Omental fat pad (tissue), 4 donors: ENCODE measurements around the gene HLA-DQB1. TPM values are rescaled to one million over a fixed set of nuclear protein-coding genes. Genes with fewer than 3 reads are reported as not detected.
"Not testable (repeated sequence)": the region's sequence is repeated elsewhere in the genome, so short reads cannot be mapped to it uniquely, and the experiment has no call there.

Source experiments
- ATAC-seq: fragments of 150-250 bp; one replicate; pipeline ENCODE4 v1.9.1; 2016; ENCODE audit warnings: mild to moderate bottlenecking, moderate library complexity; ENCODE audit not compliant: low FRiP score
- DNase-seq: peaks from one replicate; pipeline ENCODE4 v3.0.0-alpha.2; 2019; ENCODE audit warnings: low spot score
- total RNA-seq, 4 donors: library from RNA; depleted of rRNA; stranded (reverse); fragments of >200 nt; gene quantifications; one replicate each; pipeline ENCODE4 v1.1.0, GENCODE V29; 2016
- TF ChIP-seq, protein P1 (sequence below), 3 donors: fragments of 450-650 bp; IDR thresholded peaks; one replicate each; pipeline ENCODE4 v1.5.1; 2016 to 2017; ENCODE audit warnings: antibody characterized with exemption in 3 of 3, mild to moderate bottlenecking in 3 of 3, moderate library complexity in 2 of 3

HLA-DQB1 gene
- total RNA-seq, 4 donors from 2014 or later = 1.6 to 9.1 (median 2.4) TPM

DNA sequence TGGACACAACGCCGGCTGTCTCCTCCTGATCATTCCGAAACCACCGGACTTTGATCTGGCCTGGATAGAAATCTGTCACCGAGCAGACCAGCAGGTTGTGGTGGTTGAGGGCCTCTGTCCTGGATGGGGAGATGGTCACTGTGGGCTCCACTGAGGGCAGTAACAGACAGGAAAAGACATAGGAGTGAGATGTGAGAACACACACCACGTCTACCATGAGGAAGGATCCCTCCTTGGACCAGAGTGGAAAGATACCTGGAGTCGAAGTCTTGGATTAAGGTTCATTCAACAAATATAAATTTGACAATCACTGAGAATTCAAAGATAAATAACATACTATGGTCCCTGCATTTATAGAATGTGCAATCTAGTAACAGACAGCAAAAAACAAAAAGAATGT, 4.4 kb downstream of the HLA-DQB1 start:
- no peak for ATAC-seq
- TF ChIP-seq, protein P1, sequence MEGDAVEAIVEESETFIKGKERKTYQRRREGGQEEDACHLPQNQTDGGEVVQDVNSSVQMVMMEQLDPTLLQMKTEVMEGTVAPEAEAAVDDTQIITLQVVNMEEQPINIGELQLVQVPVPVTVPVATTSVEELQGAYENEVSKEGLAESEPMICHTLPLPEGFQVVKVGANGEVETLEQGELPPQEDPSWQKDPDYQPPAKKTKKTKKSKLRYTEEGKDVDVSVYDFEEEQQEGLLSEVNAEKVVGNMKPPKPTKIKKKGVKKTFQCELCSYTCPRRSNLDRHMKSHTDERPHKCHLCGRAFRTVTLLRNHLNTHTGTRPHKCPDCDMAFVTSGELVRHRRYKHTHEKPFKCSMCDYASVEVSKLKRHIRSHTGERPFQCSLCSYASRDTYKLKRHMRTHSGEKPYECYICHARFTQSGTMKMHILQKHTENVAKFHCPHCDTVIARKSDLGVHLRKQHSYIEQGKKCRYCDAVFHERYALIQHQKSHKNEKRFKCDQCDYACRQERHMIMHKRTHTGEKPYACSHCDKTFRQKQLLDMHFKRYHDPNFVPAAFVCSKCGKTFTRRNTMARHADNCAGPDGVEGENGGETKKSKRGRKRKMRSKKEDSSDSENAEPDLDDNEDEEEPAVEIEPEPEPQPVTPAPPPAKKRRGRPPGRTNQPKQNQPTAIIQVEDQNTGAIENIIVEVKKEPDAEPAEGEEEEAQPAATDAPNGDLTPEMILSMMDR (IDR thresholded peaks at IDR 0.05) = no peak
- DNase-seq = no peak

- ATAC-seq = no peak
- DNase-seq = no peak
- TF ChIP-seq, protein P1 (IDR thresholded peaks at IDR 0.05) = no peak
These were observed 6.4 kb downstream of the HLA-DQB1 start for GRCh38 chr6:32659856-32660595.

DNA sequence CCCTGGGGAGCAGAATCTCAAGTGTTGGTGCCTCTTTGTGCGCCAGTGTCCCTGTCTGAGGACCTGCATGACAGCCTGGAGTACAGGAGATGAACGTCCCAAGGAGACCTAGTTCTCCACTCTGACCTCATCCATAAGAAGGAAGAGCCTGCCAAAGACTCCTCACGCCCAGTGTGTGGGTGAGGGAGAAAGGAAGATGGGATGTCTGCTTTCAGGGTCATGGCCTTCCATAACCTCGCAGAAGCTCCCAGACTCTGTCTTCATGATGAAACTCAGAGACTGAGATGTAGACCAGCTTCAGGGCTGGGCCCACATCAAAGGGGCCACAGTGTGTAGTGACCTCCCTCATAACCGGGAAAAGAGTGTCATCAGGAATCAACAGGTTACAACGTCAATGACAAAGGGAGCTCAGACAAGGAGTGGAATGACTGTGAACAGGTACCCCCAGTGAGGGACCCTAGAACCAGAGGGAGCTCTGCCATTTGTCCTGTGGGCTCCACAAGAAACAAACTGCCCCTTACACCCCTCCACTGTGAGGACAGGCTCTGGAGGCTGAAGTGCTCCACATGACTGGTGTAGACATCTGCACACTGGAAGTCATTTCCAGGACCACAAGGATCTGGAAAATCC, 8.1 kb downstream of the HLA-DQB1 start:
- DNase-seq (no peak), ATAC-seq (no peak)
- TF ChIP-seq, protein P1 (IDR thresholded peaks at IDR 0.05) = no peak

DNA sequence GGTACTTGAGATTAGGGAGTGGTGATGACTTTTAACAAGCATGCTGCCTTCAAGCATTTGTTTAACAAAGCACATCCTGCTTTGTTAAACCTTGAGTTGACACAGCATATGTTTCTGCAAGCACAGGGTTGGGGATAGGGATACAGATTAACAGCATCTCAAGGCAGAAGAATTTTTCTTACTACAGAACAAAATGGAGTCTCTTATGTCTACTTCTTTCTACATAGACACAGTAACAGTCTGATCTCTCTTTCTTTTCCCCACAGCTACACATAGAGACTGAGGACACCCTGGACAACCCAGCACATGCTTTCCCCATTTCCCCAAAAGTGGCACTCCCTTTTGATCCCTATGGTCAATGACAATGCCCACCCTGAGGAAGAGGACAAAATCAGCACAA, 8.6 kb downstream of the HLA-DQB1 start:
- not testable (repeated sequence) for DNase-seq, ATAC-seq

DNA sequence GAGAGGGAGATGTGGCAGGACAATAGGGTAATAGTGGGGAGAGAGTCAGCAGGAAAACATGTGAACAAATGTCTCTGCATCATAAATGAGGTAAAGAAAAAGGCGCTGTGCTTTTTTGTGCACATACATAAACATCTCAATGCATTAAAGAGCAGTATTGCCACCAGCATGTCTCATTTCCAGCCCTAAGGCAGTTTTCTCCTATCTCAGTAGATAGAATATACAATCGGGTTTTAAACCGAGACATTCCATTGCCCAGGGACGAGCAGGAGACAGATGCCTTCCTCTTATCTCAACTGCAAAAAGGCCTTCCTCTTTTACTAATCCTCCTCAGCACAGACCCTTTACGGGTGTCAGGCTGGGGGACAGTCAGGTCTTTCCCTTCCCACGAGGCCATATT, 9.1 kb downstream of the HLA-DQB1 start:
- DNase-seq, ATAC-seq: not testable (repeated sequence)

DNA sequence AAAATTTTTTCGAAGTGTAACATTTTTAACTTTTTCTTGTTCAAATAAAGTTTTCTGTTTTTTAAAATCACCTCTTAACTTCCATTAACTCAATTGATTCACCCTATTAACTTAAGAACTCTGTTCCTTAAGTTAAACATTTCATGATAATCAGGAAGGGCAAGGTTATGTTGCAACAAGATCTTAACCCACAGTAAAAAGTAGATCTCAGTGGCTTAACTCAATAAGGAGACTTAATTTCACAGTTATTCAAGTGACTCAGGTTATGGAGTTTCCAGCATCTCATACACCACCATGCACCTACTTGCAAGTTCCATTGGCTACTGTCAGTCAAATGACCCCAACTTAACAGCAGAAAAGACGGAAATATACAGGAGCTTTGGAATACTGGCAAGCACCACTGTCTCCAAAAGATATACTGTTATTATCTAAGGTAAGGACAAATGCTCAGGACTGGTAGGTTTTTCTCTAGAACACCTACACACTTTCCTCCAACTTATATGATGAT, 11.2 kb downstream of the HLA-DQB1 start:
- TF ChIP-seq, protein P1 (IDR thresholded peaks at IDR 0.05) = no peak
- DNase-seq = no peak
- ATAC-seq = no peak

DNA sequence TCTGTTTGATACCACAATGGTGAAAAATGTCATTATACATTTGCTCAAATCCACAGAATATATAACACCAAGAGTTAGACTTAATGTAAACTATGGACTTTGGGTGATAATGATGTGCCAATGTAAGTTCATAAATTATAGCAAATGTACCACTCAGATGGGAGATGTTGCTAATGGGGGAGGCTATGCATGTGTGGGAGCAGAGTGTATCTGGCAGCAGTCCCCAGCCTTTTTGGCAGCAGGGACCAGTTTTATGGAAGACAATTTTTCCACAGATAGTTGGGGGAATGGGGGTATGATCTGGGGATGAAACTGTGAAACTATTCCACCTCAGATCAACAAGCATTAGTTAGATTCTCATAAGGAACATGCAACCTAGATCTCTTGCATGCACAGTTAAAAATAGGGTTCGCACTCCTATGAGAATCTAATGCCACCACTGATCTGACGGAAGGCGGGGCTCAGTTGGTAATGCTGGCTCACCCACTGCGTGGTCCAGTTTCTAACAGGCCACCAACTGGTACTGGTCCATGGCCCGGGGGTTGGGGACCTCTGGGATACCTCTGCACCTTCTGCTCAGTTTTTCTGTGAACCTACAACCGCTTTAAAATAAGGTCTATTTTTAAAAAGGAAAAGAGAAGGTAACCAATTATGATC, 21.3 kb downstream of the HLA-DQB1 start:
- no peak for ATAC-seq
- DNase-seq = no peak
- TF ChIP-seq, protein P1 (IDR thresholded peaks at IDR 0.05) = no peak
